A673 (cell line): ENCODE measurements around the gene KCTD3. TPM values are rescaled to one million over a fixed set of nuclear protein-coding genes. Genes with fewer than 3 reads are reported as not detected.

Experiments
- BruUV-seq: library from RNA; stranded (reverse); fragments of 400-500 nt; replicated peaks from 2 replicates; lab custom pipeline; 2021; lab: Mats Ljungman, UMichigan
- CTCF ChIA-PET: fragments of 300-600 bp; sonication (Branson Sonifier 250); formaldehyde crosslinking; loops from one replicate; lab custom pipeline; 2022; ENCODE audit warnings: antibody characterized with exemption; lab: Charles Lee
- POLR2A ChIA-PET: fragments of 300-600 bp; sonication (Branson Sonifier 250); formaldehyde crosslinking; loops from one replicate; lab custom pipeline; 2022; ENCODE audit warnings: antibody characterized with exemption; ENCODE audit not compliant: low non-redundant PET; lab: Charles Lee
- DNase-seq: peaks from one replicate; pipeline ENCODE4 v3.0.0-alpha.2; 2015; ENCODE audit warnings: low spot score
- H3K27ac ChIP-seq: fragments of 200-600 bp; sonication (generic); 2 replicates; pipeline ENCODE4 v1.5.1; 2016; ENCODE audit warnings: mixed run types, low read depth, mild to moderate bottlenecking, mixed read lengths, antibody characterized with exemption, low read length; ENCODE audit not compliant: poor library complexity, severe bottlenecking
- H3K27me3 ChIP-seq: fragments of 200-600 bp; sonication (generic); replicated peaks from 2 replicates; pipeline ENCODE4 v1.6.1; 2017; ENCODE audit warnings: mixed run types, low read depth, mild to moderate bottlenecking, mixed read lengths, antibody characterized with exemption, low read length; ENCODE audit not compliant: insufficient read depth, poor library complexity
- H3K36me3 ChIP-seq: fragments of 200-600 bp; sonication (generic); 2 replicates; pipeline ENCODE4 v1.6.1; 2016; ENCODE audit warnings: mixed run types, mild to moderate bottlenecking, mixed read lengths, antibody characterized with exemption, low read length; ENCODE audit not compliant: insufficient read depth, poor library complexity, severe bottlenecking
- H3K4me1 ChIP-seq: fragments of 200-600 bp; sonication (generic); 2 replicates; pipeline ENCODE4 v1.6.1; 2017; ENCODE audit warnings: mixed run types, mild to moderate bottlenecking, mixed read lengths, antibody characterized with exemption, low read length; ENCODE audit not compliant: insufficient read depth, poor library complexity, severe bottlenecking
- H3K4me3 ChIP-seq: fragments of 200-600 bp; sonication (generic); 2 replicates; pipeline ENCODE4 v1.5.1; 2016; ENCODE audit warnings: low read depth, mixed run types, mild to moderate bottlenecking, mixed read lengths, low read length; ENCODE audit not compliant: poor library complexity, severe bottlenecking
- H3K9me3 ChIP-seq: fragments of 200-600 bp; sonication (generic); 2 replicates; pipeline ENCODE4 v1.6.1; 2016; ENCODE audit warnings: mixed run types, low read depth, mild to moderate bottlenecking, mixed read lengths, antibody characterized with exemption, low read length; ENCODE audit not compliant: poor library complexity, severe bottlenecking
- EZH2 ChIP-seq: fragments of 200-600 bp; sonication (generic); IDR thresholded peaks from 2 replicates; pipeline ENCODE4 v1.6.1; 2017; ENCODE audit warnings: borderline replicate concordance, low read depth, mild to moderate bottlenecking, mixed read lengths, antibody characterized with exemption, low read length; ENCODE audit not compliant: poor library complexity, severe bottlenecking
- intact Hi-C: fragments of 100-400 bp; cut with micrococcal nuclease; formaldehyde crosslinking; loops from one replicate; pipeline ENCODE4 v1.10.0; 2022; ENCODE audit not compliant: unreplicated experiment
- total RNA-seq: library from RNA; stranded (reverse); gene quantifications from 2 replicates; pipeline ENCODE4 v1.2.3, GENCODE V29; 2021
- TF ChIP-seq, protein P1 (sequence below): fragments of 300-800, 200-600 bp; sonication (generic); conservative IDR thresholded peaks from 2 replicates; pipeline ENCODE4 v1.5.1; 2017; ENCODE audit warnings: low read depth, mild to moderate bottlenecking, antibody characterized with exemption, low read length, moderate library complexity, mixed read lengths

KCTD3 gene
- total RNA-seq, 1 experiment from 2014 or later, result 10.8 TPM

- CTCF ChIA-PET, result no interaction called here
- no peak for DNase-seq
Observed at GRCh38 chr1:215669806-215670491, 102.8 kb downstream of the KCTD3 start.

More at GRCh38 chr1:215669806-215670491, 102.8 kb downstream of the KCTD3 start:
- Histone ChIP-seq H3K4me3 (no peak overlapping the region), H3K27ac (no peak overlapping the region), H3K27me3 (no peaks in the 10 kb centered on the region), H3K4me1 (no peaks in the 10 kb centered on the region), H3K9me3 (no peaks in the 10 kb centered on the region), H3K36me3 (no peaks in the 10 kb centered on the region)
- intact Hi-C loops, result no loop called here
- POLR2A ChIA-PET, result no interaction called here
- TF ChIP-seq, protein P1, sequence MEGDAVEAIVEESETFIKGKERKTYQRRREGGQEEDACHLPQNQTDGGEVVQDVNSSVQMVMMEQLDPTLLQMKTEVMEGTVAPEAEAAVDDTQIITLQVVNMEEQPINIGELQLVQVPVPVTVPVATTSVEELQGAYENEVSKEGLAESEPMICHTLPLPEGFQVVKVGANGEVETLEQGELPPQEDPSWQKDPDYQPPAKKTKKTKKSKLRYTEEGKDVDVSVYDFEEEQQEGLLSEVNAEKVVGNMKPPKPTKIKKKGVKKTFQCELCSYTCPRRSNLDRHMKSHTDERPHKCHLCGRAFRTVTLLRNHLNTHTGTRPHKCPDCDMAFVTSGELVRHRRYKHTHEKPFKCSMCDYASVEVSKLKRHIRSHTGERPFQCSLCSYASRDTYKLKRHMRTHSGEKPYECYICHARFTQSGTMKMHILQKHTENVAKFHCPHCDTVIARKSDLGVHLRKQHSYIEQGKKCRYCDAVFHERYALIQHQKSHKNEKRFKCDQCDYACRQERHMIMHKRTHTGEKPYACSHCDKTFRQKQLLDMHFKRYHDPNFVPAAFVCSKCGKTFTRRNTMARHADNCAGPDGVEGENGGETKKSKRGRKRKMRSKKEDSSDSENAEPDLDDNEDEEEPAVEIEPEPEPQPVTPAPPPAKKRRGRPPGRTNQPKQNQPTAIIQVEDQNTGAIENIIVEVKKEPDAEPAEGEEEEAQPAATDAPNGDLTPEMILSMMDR, result no peak
- no peak for TF ChIP-seq EZH2
- no TSS peak for BruUV-seq
